K562 (cell line): Measurements from ENCODE around the gene UBE2R2. TPM values are rescaled to one million over a fixed set of nuclear protein-coding genes. Genes with fewer than 3 reads are reported as not detected.

Experiments used
- ATAC-seq: fragments of 200-7000 bp; cut with Tn5 transposase; 3 replicates; pipeline ENCODE4 v1.9.1; 2020; ENCODE audit warnings: moderate library complexity
- BruUV-seq: library from RNA; stranded (reverse); fragments of 400-500 nt; replicated peaks from 2 replicates; lab custom pipeline; 2021; lab: Mats Ljungman, UMichigan
- CTCF ChIA-PET: fragments of 300-600 bp; formaldehyde crosslinking; extraction: SDS; loops from one replicate; lab custom pipeline; 2021; ENCODE audit warnings: low intra/inter-chr PET ratio; lab: Yijun Ruan, JAX
- POLR2A ChIA-PET: fragments of 300-600, 350-650 bp; sonication (Branson Sonifier 250); formaldehyde crosslinking; extraction: SDS; loops from one replicate; lab custom pipeline; 2021; ENCODE audit warnings: antibody characterized with exemption, inconsistent platforms; lab: Yijun Ruan, JAX
- DNase-seq, 4 experiments: peaks; one replicate each; pipeline versions ENCODE4 v3.0.0 to v3.0.0-alpha.2; 2011 to 2018; ENCODE audit warnings: low spot score in 3 of 4, mixed read lengths in 3 of 4; ENCODE audit errors: extremely low read depth in 1 of 4
- FAIRE-seq: peaks from 2 replicates; lab custom pipeline; 2011; peaks lifted over from hg19 to GRCh38; lab: Jason Lieb, UNC
- H2AFZ ChIP-seq: 2 replicates; pipeline ENCODE4 v1.6.0; 2011; ENCODE audit warnings: low read depth, low read length, control low read depth, inconsistent platforms
- H3K27ac ChIP-seq: fragments of 200-600 bp; 3 replicates; pipeline ENCODE4 v1.8.0; 2011; ENCODE audit warnings: low read depth, mild to moderate bottlenecking, control low read depth, inconsistent platforms, low read length, moderate library complexity, mixed read lengths; ENCODE audit errors: extremely low read depth
- H3K27me3 ChIP-seq, 2 experiments: fragments of 300-600 bp in 1 of 2; 2 replicates in 1 of 2; 3 replicates in 1 of 2; pipeline versions ENCODE4 v1.6.0 to v1.8.0; 2011; ENCODE audit warnings: inconsistent platforms in 2 of 2, low read length in 2 of 2, mild to moderate bottlenecking in 1 of 2, mixed read lengths in 1 of 2, moderate library complexity in 1 of 2; ENCODE audit not compliant: control insufficient read depth in 2 of 2, insufficient read depth in 2 of 2
- H3K36me3 ChIP-seq: fragments of 300-600 bp; 3 replicates; pipeline ENCODE4 v1.8.0; 2011; ENCODE audit warnings: mild to moderate bottlenecking, low read length, inconsistent platforms; ENCODE audit not compliant: control insufficient read depth, insufficient read depth
- H3K4me1 ChIP-seq, 2 experiments: fragments of 200-600 bp in 1 of 2; replicated peaks in 1 of 2; 2 replicates in 1 of 2; 3 replicates in 1 of 2; pipeline versions ENCODE4 v1.5.1 to v1.8.0; 2011; ENCODE audit warnings: inconsistent platforms in 2 of 2, low read length in 2 of 2, mild to moderate bottlenecking in 1 of 2, mixed read lengths in 1 of 2, moderate library complexity in 1 of 2; ENCODE audit not compliant: control insufficient read depth in 2 of 2, insufficient read depth in 2 of 2
- H3K4me2 ChIP-seq: 2 replicates; pipeline ENCODE4 v1.6.1; 2011; ENCODE audit warnings: low read length, control low read depth, inconsistent platforms, mixed read lengths; ENCODE audit not compliant: insufficient read depth
- H3K4me3 ChIP-seq: fragments of 200-600 bp; sonication (generic), shearing (Covaris generic); 2 replicates; pipeline ENCODE4 v1.5.1; 2016; ENCODE audit warnings: control low read depth, inconsistent platforms
- H3K79me2 ChIP-seq: fragments of 200-600 bp; 3 replicates; pipeline ENCODE4 v1.8.0; 2011; ENCODE audit warnings: low read length, inconsistent platforms; ENCODE audit not compliant: control insufficient read depth, insufficient read depth
- H3K9ac ChIP-seq, 2 experiments: 2 replicates each; pipeline versions ENCODE4 v1.6.0 to v1.6.1; 2011; ENCODE audit warnings: low read depth in 2 of 2, low read length in 2 of 2, control low read depth in 1 of 2, inconsistent platforms in 1 of 2, mild to moderate bottlenecking in 1 of 2, mixed read lengths in 1 of 2; ENCODE audit not compliant: insufficient read depth in 1 of 2
- H3K9me1 ChIP-seq: one replicate; pipeline ENCODE4 v1.6.0; 2011; ENCODE audit warnings: inconsistent platforms, mild to moderate bottlenecking, low read length, moderate library complexity; ENCODE audit not compliant: control insufficient read depth, insufficient read depth
- H3K9me3 ChIP-seq: replicated peaks from 2 replicates; pipeline ENCODE4 v1.5.1; 2011; ENCODE audit warnings: low read depth, low read length, inconsistent platforms; ENCODE audit not compliant: control insufficient read depth, insufficient read depth
- H4K20me1 ChIP-seq: replicated peaks from 2 replicates; pipeline ENCODE4 v1.6.1; 2011; ENCODE audit warnings: low read length, inconsistent platforms, mixed read lengths; ENCODE audit not compliant: control insufficient read depth, insufficient read depth
- CEBPG ChIP-seq, 3 experiments: fragments of 200-800 bp in 1 of 3; sonication (Bioruptor generic) in 1 of 3; sonication (generic) in 1 of 3; formaldehyde crosslinking in 1 of 3; IDR thresholded peaks in 2 of 3; conservative IDR thresholded peaks in 1 of 3; 2 replicates each; pipeline versions ENCODE4 v1.6.1 to v1.8.0; 2016 to 2022; ENCODE audit warnings: missing compliant biosample characterization in 2 of 3, missing genetic modification characterization in 2 of 3, mild to moderate bottlenecking in 1 of 3, missing genetic modification reagents in 1 of 3
- CTBP1 ChIP-seq: fragments of 450-650 bp; IDR thresholded peaks from 2 replicates; pipeline ENCODE4 v1.6.1; 2016; ENCODE audit warnings: borderline replicate concordance
- CXXC5 ChIP-seq: fragments of 250-450 bp; sonication (Bioruptor Pico); IDR thresholded peaks from 2 replicates; pipeline ENCODE4 v1.8.0; 2022; ENCODE audit warnings: inconsistent platforms, mild to moderate bottlenecking, moderate library complexity
- FOS ChIP-seq: IDR thresholded peaks from 3 replicates; pipeline ENCODE4 v1.6.1; 2011; ENCODE audit not compliant: insufficient read length; ENCODE audit errors: extremely low read depth
- FOSL1 ChIP-seq: fragments of 200-800 bp; sonication (Bioruptor generic); conservative IDR thresholded peaks from 2 replicates; pipeline ENCODE4 v1.6.1; 2016; ENCODE audit warnings: missing genetic modification characterization, missing compliant biosample characterization
- FOXM1 ChIP-seq, 2 experiments: fragments of 450-650 bp in 1 of 2; sonication (generic) in 1 of 2; formaldehyde crosslinking in 1 of 2; IDR thresholded peaks; 2 replicates each; pipeline versions ENCODE4 v1.6.1 to v1.9.0; 2017 to 2022; ENCODE audit warnings: low read depth in 2 of 2, mild to moderate bottlenecking in 2 of 2, missing genetic modification reagents in 1 of 2, moderate library complexity in 1 of 2
- HDAC8 ChIP-seq: fragments of 450-650 bp; IDR thresholded peaks from 2 replicates; pipeline ENCODE4 v1.6.1; 2016; ENCODE audit warnings: mild to moderate bottlenecking, missing genetic modification characterization, moderate library complexity, missing compliant biosample characterization
- JUND ChIP-seq, 2 experiments: IDR thresholded peaks; 2 replicates in 1 of 2; 3 replicates in 1 of 2; pipeline ENCODE4 v1.6.1; 2011; ENCODE audit warnings: borderline replicate concordance in 2 of 2, low read depth in 2 of 2, low read length in 2 of 2, improper control_type of control experiment in 1 of 2, missing biosample characterization in 1 of 2, missing genetic modification characterization in 1 of 2, missing genetic modification reagents in 1 of 2
- KLF6 ChIP-seq: fragments of 250-450 bp; sonication (Bioruptor Pico); IDR thresholded peaks from 2 replicates; pipeline ENCODE4 v1.4.0; 2020; ENCODE audit warnings: mild to moderate bottlenecking, moderate library complexity, borderline replicate concordance
- MLX ChIP-seq, 2 experiments: fragments of 450-650 bp in 1 of 2; sonication (generic) in 1 of 2; formaldehyde crosslinking; conservative IDR thresholded peaks; 2 replicates each; pipeline versions ENCODE4 v1.4.0 to v1.8.1; 2020 to 2022; ENCODE audit warnings: mild to moderate bottlenecking in 1 of 2, missing genetic modification reagents in 1 of 2
- NRF1 ChIP-seq, 2 experiments: fragments of 450-650 bp; IDR thresholded peaks in 1 of 2; conservative IDR thresholded peaks in 1 of 2; 2 replicates each; pipeline ENCODE4 v1.6.1; 2014; ENCODE audit warnings: mild to moderate bottlenecking in 2 of 2
- RBM22 ChIP-seq: fragments of 200-400 bp; formaldehyde crosslinking; IDR thresholded peaks from 2 replicates; pipeline ENCODE4 v1.6.1; 2018; ENCODE audit warnings: low read length, low read depth; ENCODE audit not compliant: poor library complexity, severe bottlenecking
- TGIF2 ChIP-seq: sonication (generic); formaldehyde crosslinking; IDR thresholded peaks from 2 replicates; pipeline ENCODE4 v1.8.1; 2022; ENCODE audit warnings: mild to moderate bottlenecking, missing genetic modification reagents, moderate library complexity
- ZBTB26 ChIP-seq: fragments of 450-650 bp; formaldehyde crosslinking; IDR thresholded peaks from 2 replicates; pipeline ENCODE4 v1.4.0; 2022; ENCODE audit warnings: missing genetic modification characterization
- ZBTB33 ChIP-seq: sonication (generic); formaldehyde crosslinking; IDR thresholded peaks from 2 replicates; pipeline ENCODE4 v1.8.1; 2023; ENCODE audit warnings: mild to moderate bottlenecking, missing genetic modification reagents
- ZFP30 ChIP-seq: fragments of 250-450 bp; sonication (Bioruptor Pico); IDR thresholded peaks from 2 replicates; pipeline ENCODE4 v1.8.0; 2022; ENCODE audit warnings: moderate library complexity, mild to moderate bottlenecking, inconsistent platforms, borderline replicate concordance
- ZNF778 ChIP-seq: fragments of 450-650 bp; formaldehyde crosslinking; IDR thresholded peaks from 2 replicates; pipeline ENCODE4 v1.4.0; 2020; ENCODE audit warnings: mild to moderate bottlenecking, moderate library complexity
- WGBS: fragments of 100-300 bp; shearing (Covaris generic); methylation state at CpG from one replicate; pipeline ENCODE4 v1.1.6; 2016; ENCODE audit warnings: low coverage, mixed read lengths; ENCODE audit not compliant: insufficient coverage; ENCODE audit errors: missing lambda C conversion rate; 5-methylcytosine and 5-hydroxymethylcytosine counted together
- in situ Hi-C: fragments of 300-500 bp; cut with MboI; formaldehyde crosslinking; loops from 4 replicates; pipeline ENCODE4 v1.15.0; 2018; ENCODE audit warnings: inconsistent platforms, mixed read lengths
- intact Hi-C: fragments of 100-400 bp; cut with micrococcal nuclease; formaldehyde crosslinking; loops from 2 replicates; pipeline ENCODE4 v1.14.2; 2022
- polyA plus RNA-seq, 8 experiments: library from polyadenylated mRNA; depleted of rRNA in 4 of 8; stranded (reverse) in 5 of 8; unstranded in 3 of 8; fragments of >200 nt; fragmentation: Nextera tagmentation in 2 of 8; fragmentation: Illumina TruSeq in 1 of 8; extraction: Ambion mirVana in 2 of 8; extraction: Trizol in 1 of 8; gene quantifications; 2 replicates each; pipeline versions ENCODE4 v1.2.1 to v1.2.3, GENCODE V29; 2011 to 2014; ENCODE audit warnings: inconsistent platforms in 1 of 8, missing spikeins in 1 of 8
- total RNA-seq, 7 experiments: library from RNA; depleted of rRNA in 6 of 7; stranded (reverse); fragments of >200 nt in 6 of 7; fragmentation: Illumina TruSeq in 2 of 7; extraction: Trizol in 2 of 7; gene quantifications; 2 replicates each; pipeline versions ENCODE4 v1.2.1 to v1.2.3, GENCODE V29; 2011 to 2021; ENCODE audit warnings: low replicate concordance in 1 of 7

The UBE2R2 gene
- total and polyA plus RNA-seq, 9 of the 15 experiments (the other 6 are each of a cell fraction or from before 2014, with no cell fraction given), result 7.8 to 26.2 (median 11.8) TPM

GRCh38 chr9:33795281-33795680 is 21.7 kb upstream of the UBE2R2 start, which contains the start of gene PRSS3:
PRSS3 (plus strand) TSS chr9:33795561; CDS start chr9:33795574, 13 bp downstream.
- in situ Hi-C loops (loop anchor here (5.0 kb wide), 1 partner anchor 183 kb away; no protein-coding TSS in a partner anchor), intact Hi-C loops (no loop called here)
- ATAC-seq (peak; percentile 36; the same call in 2 of the 3 replicates), FAIRE-seq (no peak), DNase-seq (no peak)
- Histone ChIP-seq H3K4me3 (no peak within 1 kb of the TSS), H3K9ac (no peak within 1 kb of the TSS), H3K36me3 (no peaks in the 10 kb centered on the region), H2AFZ (no peak within 1 kb of the TSS), H3K9me3 (no peaks in the 10 kb centered on the region), H3K27ac (no peak within 1 kb of the TSS), H3K4me1 (peaks cover 0 to 7% of the 10 kb centered on the region in 2 experiments; a peak in 2 of 5 replicates), H3K27me3 (peaks cover 5 to 30% of the 10 kb centered on the region in 2 experiments; a peak in 4 of 5 replicates), H3K4me2 (no peak within 1 kb of the TSS), H3K9me1 (no peaks in the 10 kb centered on the region), H3K79me2 (no peaks in the 10 kb centered on the region), H4K20me1 (no peaks in the 10 kb centered on the region)
- no TSS peak for BruUV-seq
- 5% methylated on average over 4 of the region's 4 CpGs for WGBS
- POLR2A ChIA-PET, result interaction anchor here (0.6 to 1.5 kb wide), 3 partner anchors 8 to 135 kb away, joined by 3 to 4 read pairs (median 3); no protein-coding TSS in a partner anchor
- CTCF ChIA-PET, result no interaction called here
- no peak for TF ChIP-seq MLX (CRISPR knock-in tag; conservative IDR thresholded peaks at IDR 0.05)
- TF ChIP-seq NRF1 (conservative IDR thresholded peaks at IDR 0.05 in 1 of 2, IDR thresholded peaks at IDR 0.05 in 1 of 2), result no peak
- no peak for TF ChIP-seq ZBTB26
- TF ChIP-seq JUND (IDR thresholded peaks at IDR 0.05; ENCODE audit: borderline replicate concordance, low read depth, low read length), result peak; percentile 22; the same call in 1 of the 2 replicates
- no peak; the same call in 2 of the 3 replicates for TF ChIP-seq JUND (tag; IDR thresholded peaks at IDR 0.05; ENCODE audit: borderline replicate concordance, low read depth, low read length)
- no peak for TF ChIP-seq ZNF778 (CRISPR knock-in tag)
- peak; percentile 76 for TF ChIP-seq CEBPG (CRISPR knock-in tag; IDR thresholded peaks at IDR 0.05)
- TF ChIP-seq CEBPG (tag; conservative IDR thresholded peaks at IDR 0.05 in 1 of 2, IDR thresholded peaks at IDR 0.05 in 1 of 2), result peak in 1 of 2 experiments; percentile 74; a peak in 2 of 4 replicates
- TF ChIP-seq RBM22, result no peak
- no peak for TF ChIP-seq FOXM1 (IDR thresholded peaks at IDR 0.05; ENCODE audit: low read depth)
- TF ChIP-seq FOXM1 (CRISPR knock-in tag; IDR thresholded peaks at IDR 0.05; ENCODE audit: low read depth), result no peak
- no peak for TF ChIP-seq FOS
- no peak for TF ChIP-seq KLF6
- peak; percentile 84; the same call in 1 of the 2 replicates for TF ChIP-seq CTBP1
- TF ChIP-seq FOSL1 (tag), result 0 out of 2 replicates have a peak, but pooled peaks have one; percentile 22
- no peak for TF ChIP-seq TGIF2 (CRISPR knock-in tag)
- TF ChIP-seq HDAC8 (tag), result no peak
- TF ChIP-seq ZBTB33 (CRISPR knock-in tag), result no peak
- TF ChIP-seq CXXC5, result peak; percentile 37
- no peak for TF ChIP-seq ZFP30 (CRISPR knock-in tag)
